Mesothelial cell of epicardium (in vitro differentiated cells): ENCODE data around the gene BCL2L12. TPM values are rescaled to one million over a fixed set of nuclear protein-coding genes. Genes with fewer than 3 reads are reported as not detected.

Experiments used
- DNase-seq, 2 experiments: peaks; one replicate each; pipeline ENCODE4 v3.0.0; 2021; ENCODE audit warnings: low spot score in 2 of 2; ENCODE audit not compliant: unreplicated experiment in 2 of 2
- H3K27ac Mint-ChIP-seq: 2 replicates; pipeline ENCODE4 v1.8.0; 2021; ENCODE audit warnings: mixed read lengths
- H3K27me3 Mint-ChIP-seq: 2 replicates; pipeline ENCODE4 v1.8.0; 2021; ENCODE audit warnings: low read depth, mixed read lengths
- H3K36me3 Mint-ChIP-seq: 2 replicates; pipeline ENCODE4 v1.8.0; 2021; ENCODE audit warnings: mixed read lengths
- H3K4me1 Mint-ChIP-seq: 2 replicates; pipeline ENCODE4 v1.8.0; 2021; ENCODE audit warnings: mixed read lengths
- H3K4me3 Mint-ChIP-seq: 2 replicates; pipeline ENCODE4 v1.8.0; 2021; ENCODE audit warnings: mild to moderate bottlenecking, moderate library complexity, mixed read lengths
- H3K9me3 Mint-ChIP-seq: 2 replicates; pipeline ENCODE4 v1.8.0; 2021; ENCODE audit warnings: mixed read lengths
- total RNA-seq: library from RNA; stranded (reverse); gene quantifications from 3 replicates; pipeline ENCODE4 v1.2.1, GENCODE V29; 2021
- TF ChIP-seq, protein P1 (sequence below): fragments of 200-600 bp; sonication (generic); IDR thresholded peaks from one replicate; pipeline ENCODE4 v1.5.0; 2021; ENCODE audit warnings: antibody characterized with exemption; ENCODE audit not compliant: unreplicated experiment

BCL2L12 gene
- total RNA-seq, 1 donor from 2014 or later = 44.7 TPM

DNA sequence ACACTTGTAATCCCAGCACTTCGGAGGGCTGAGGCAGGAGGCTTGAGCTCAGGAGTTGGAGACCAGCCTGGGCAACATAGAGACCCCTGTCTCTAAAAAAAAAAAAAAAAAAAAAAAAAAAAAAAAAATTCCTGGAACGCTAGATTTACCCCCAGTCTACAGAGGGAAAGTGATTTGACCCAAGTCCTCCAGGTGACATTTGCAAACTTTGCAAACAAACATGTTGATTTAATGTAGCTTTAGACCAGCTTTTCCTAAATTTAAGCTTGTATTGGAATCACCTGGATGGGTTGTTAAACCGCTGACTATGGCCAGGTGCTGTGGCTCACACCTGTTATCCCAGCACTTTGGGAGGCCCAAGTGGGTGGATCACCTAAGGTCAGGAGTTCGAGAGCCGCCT, 33.6 kb downstream of the BCL2L12 start:
- DNase-seq = no peak
- Mint-ChIP-seq H3K4me1 (no peaks in the 10 kb centered on the region), H3K27ac (no peak overlapping the region), H3K9me3 (no peaks in the 10 kb centered on the region), H3K4me3 (no peak overlapping the region), H3K36me3 (peaks cover 9% of the 10 kb centered on the region), H3K27me3 (no peaks in the 10 kb centered on the region)
- TF ChIP-seq, protein P1, sequence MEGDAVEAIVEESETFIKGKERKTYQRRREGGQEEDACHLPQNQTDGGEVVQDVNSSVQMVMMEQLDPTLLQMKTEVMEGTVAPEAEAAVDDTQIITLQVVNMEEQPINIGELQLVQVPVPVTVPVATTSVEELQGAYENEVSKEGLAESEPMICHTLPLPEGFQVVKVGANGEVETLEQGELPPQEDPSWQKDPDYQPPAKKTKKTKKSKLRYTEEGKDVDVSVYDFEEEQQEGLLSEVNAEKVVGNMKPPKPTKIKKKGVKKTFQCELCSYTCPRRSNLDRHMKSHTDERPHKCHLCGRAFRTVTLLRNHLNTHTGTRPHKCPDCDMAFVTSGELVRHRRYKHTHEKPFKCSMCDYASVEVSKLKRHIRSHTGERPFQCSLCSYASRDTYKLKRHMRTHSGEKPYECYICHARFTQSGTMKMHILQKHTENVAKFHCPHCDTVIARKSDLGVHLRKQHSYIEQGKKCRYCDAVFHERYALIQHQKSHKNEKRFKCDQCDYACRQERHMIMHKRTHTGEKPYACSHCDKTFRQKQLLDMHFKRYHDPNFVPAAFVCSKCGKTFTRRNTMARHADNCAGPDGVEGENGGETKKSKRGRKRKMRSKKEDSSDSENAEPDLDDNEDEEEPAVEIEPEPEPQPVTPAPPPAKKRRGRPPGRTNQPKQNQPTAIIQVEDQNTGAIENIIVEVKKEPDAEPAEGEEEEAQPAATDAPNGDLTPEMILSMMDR = no peak

DNA sequence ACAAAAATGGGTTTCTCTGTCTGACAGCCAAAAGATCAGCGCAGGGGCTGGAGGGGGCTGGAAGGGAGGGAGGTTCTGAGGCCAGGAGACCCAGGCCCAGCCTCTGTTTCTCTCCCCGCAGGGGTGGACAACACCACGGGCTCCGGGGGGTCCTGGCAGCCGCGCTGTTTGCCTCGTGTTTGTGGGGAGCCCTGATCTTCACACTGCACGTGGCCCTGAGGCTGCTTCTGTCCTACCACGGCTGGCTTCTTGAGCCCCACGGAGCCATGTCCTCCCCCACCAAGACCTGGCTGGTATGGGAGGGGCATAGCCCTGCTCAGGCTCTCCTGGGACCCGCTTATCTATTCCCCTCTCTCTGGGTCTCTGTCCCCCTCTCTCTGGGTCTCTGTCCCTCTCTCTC, 34.8 kb downstream of the BCL2L12 start:
- H3K9me3 Mint-ChIP-seq = no peaks in the 10 kb centered on the region
- H3K27me3 Mint-ChIP-seq = no peaks in the 10 kb centered on the region
- H3K4me1 Mint-ChIP-seq = no peaks in the 10 kb centered on the region
- TF ChIP-seq, protein P1 = no peak
- H3K27ac Mint-ChIP-seq = no peak overlapping the region
- no peak overlapping the region for H3K4me3 Mint-ChIP-seq
- H3K36me3 Mint-ChIP-seq = peaks cover 9% of the 10 kb centered on the region
- no peak for DNase-seq

DNA sequence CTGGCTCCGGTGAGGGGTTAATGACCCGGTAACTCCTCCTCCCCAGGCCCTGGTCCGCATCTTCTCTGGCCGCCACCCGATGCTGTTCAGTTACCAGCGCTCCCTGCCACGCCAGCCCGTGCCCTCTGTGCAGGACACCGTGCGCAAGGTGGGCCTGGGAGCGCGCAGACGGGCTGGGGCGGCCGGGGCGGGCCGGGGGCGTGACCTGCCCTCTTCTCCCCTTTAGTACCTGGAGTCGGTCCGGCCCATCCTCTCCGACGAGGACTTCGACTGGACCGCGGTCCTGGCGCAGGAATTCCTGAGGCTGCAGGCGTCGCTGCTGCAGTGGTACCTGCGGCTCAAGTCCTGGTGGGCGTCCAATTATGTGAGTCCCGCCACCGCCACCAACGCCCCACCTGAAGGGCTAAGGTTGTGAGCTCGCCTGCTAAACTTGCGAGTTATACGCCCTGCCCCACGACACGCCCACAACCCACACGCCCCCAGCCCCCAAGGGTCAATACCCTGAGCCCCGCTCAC, 35.6 kb downstream of the BCL2L12 start:
- Mint-ChIP-seq H3K9me3 (no peaks in the 10 kb centered on the region), H3K4me3 (no peak overlapping the region), H3K27me3 (no peaks in the 10 kb centered on the region), H3K27ac (no peak overlapping the region), H3K4me1 (no peaks in the 10 kb centered on the region), H3K36me3 (peaks cover 9% of the 10 kb centered on the region)
- TF ChIP-seq, protein P1 = no peak
- no peak for DNase-seq

DNA sequence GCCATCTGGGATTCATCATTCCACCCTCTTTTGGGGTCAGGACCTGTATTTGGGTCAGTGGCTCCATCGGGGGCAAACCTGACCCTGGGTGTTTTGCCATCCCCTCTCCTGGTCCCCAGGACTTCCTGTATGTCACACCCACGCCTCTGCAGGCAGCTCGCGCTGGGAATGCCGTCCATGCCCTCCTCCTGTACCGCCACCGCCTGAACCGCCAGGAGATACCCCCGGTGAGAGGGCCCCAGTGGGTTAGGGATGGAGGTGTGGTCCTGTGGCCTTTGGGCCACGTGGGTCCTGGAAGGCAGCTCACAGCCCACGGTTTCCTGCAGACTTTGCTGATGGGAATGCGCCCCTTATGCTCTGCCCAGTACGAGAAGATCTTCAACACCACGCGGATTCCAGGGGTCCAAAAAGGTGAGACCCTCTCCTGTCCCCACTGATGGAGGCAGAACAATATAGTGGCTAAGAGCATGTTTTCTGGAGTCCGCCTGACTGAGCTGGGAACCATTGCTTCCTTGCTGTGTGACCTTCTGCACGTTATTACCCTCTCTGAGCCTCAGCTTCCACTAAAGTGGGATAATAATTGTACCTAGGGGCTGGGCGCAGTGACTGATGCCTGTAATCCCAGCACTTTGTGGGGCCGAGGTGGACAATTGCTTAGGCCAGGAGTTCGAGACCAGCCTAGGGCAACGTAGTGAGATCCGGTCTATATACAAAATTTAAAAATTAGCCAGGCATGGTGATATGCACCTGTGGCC, 39.3 kb downstream of the BCL2L12 start:
- no peak for DNase-seq
- H3K36me3 Mint-ChIP-seq = peaks cover 11% of the 10 kb centered on the region
- no peak overlapping the region for H3K4me3 Mint-ChIP-seq
- no peaks in the 10 kb centered on the region for H3K9me3 Mint-ChIP-seq
- TF ChIP-seq, protein P1 = no peak
- H3K27ac Mint-ChIP-seq = no peak overlapping the region
- H3K4me1 Mint-ChIP-seq = no peaks in the 10 kb centered on the region
- no peaks in the 10 kb centered on the region for H3K27me3 Mint-ChIP-seq

DNA sequence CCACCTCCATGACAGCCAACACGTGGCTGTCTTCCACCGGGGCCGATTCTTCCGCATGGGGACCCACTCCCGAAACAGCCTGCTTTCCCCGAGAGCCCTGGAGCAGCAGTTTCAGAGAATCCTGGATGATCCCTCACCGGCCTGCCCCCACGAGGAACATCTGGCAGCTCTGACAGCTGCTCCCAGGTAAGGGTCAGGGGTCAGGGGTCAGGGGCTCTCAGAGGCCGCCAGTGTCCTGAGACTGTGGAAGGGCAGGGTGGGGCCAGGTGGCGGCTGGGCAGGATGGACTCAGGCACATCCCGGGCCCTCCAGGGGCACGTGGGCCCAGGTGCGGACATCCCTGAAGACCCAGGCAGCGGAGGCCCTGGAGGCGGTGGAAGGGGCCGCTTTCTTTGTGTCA, 40.2 kb downstream of the BCL2L12 start:
- TF ChIP-seq, protein P1 = no peak
- no peak for DNase-seq
- Mint-ChIP-seq H3K4me1 (no peaks in the 10 kb centered on the region), H3K27ac (no peak overlapping the region), H3K4me3 (no peak overlapping the region), H3K9me3 (no peaks in the 10 kb centered on the region), H3K27me3 (no peaks in the 10 kb centered on the region), H3K36me3 (peaks cover 17% of the 10 kb centered on the region)
